SU-DHL-6 (cell line): ENCODE measurements around the gene CENPC.

Experiments
- H2AFZ ChIP-seq: fragments of 200-600 bp; sonication (generic); 2 replicates; pipeline ENCODE4 v1.6.1; 2014; ENCODE audit warnings: low read depth, mild to moderate bottlenecking, moderate library complexity, mixed read lengths, antibody characterized with exemption, low read length; ENCODE audit not compliant: severe bottlenecking
- H3F3A ChIP-seq: fragments of 200-600 bp; shearing (Covaris generic); 2 replicates; pipeline ENCODE4 v1.6.0; 2016; ENCODE audit warnings: antibody characterized with exemption, mild to moderate bottlenecking; ENCODE audit not compliant: insufficient read depth
- H3K27ac ChIP-seq: fragments of 200-600 bp; sonication (generic); 2 replicates; pipeline ENCODE4 v1.5.1; 2016; ENCODE audit warnings: low read depth, mild to moderate bottlenecking, low read length, moderate library complexity, mixed read lengths
- H3K27me3 ChIP-seq: fragments of 200-600 bp; sonication (generic), shearing (Covaris generic); 2 replicates; pipeline ENCODE4 v1.6.0; 2014; ENCODE audit warnings: mild to moderate bottlenecking, low read length
- H3K36me3 ChIP-seq: fragments of 200-600 bp; sonication (generic); 2 replicates; pipeline ENCODE4 v1.6.1; 2014; ENCODE audit warnings: mild to moderate bottlenecking, low read length, mixed read lengths
- H3K4me2 ChIP-seq: fragments of 300-600, 200-600 bp; shearing (Covaris generic), sonication (generic); 2 replicates; pipeline ENCODE4 v1.6.0; 2014; ENCODE audit warnings: low read length, low read depth, mild to moderate bottlenecking; ENCODE audit not compliant: poor library complexity, severe bottlenecking
- H3K4me3 ChIP-seq: fragments of 200-600 bp; sonication (generic); 2 replicates; pipeline ENCODE4 v1.5.1; 2014; ENCODE audit warnings: antibody characterized with exemption, low read length, mild to moderate bottlenecking, mixed read lengths; ENCODE audit not compliant: insufficient read depth, poor library complexity, severe bottlenecking
- H3K79me2 ChIP-seq: fragments of 200-600 bp; sonication (generic); 2 replicates; pipeline ENCODE4 v1.6.1; 2014; ENCODE audit warnings: mild to moderate bottlenecking, low read length, moderate library complexity; ENCODE audit not compliant: insufficient read depth
- H3K9ac ChIP-seq: fragments of 200-600 bp; sonication (generic); 2 replicates; pipeline ENCODE4 v1.7.0; 2014; ENCODE audit warnings: mild to moderate bottlenecking, low read length
- H3K9me2 ChIP-seq: fragments of 200-600 bp; sonication (generic); replicated peaks from 2 replicates; pipeline ENCODE4 v1.6.1; 2014; ENCODE audit warnings: low read length; ENCODE audit not compliant: insufficient read depth
- H3K9me3 ChIP-seq: fragments of 200-600 bp; sonication (generic); 2 replicates; pipeline ENCODE4 v1.6.1; 2014; ENCODE audit warnings: low read length, mixed read lengths; ENCODE audit not compliant: insufficient read depth
- H4K20me1 ChIP-seq: fragments of 200-600 bp; sonication (generic); 2 replicates; pipeline ENCODE4 v1.6.1; 2014; ENCODE audit warnings: low read depth, mild to moderate bottlenecking, antibody characterized with exemption, low read length, moderate library complexity, mixed read lengths
- CTCF ChIP-seq: fragments of 200-600 bp; sonication (generic); IDR thresholded peaks from one replicate; pipeline ENCODE4 v1.5.1; 2017; ENCODE audit warnings: antibody characterized with exemption, mild to moderate bottlenecking, low read length, moderate library complexity; ENCODE audit not compliant: insufficient read depth, poor library complexity, severe bottlenecking
- EZH2phosphoT487 ChIP-seq: fragments of 200-600 bp; sonication (generic), shearing (Covaris generic); conservative IDR thresholded peaks from 2 replicates; pipeline ENCODE4 v1.6.1; 2018; ENCODE audit warnings: mild to moderate bottlenecking, antibody characterized with exemption, low read length, moderate library complexity, mixed read lengths

Gene CENPC

GRCh38 chr4:67470871-67471270 is 74.4 kb downstream of the CENPC start:
- H2AFZ ChIP-seq: no peak overlapping the region
- no peak overlapping the region for H3K9ac ChIP-seq
- H3K9me2 ChIP-seq: no peaks in the 10 kb centered on the region
- no peak overlapping the region for H3K4me2 ChIP-seq
- no peaks in the 10 kb centered on the region for H3K9me3 ChIP-seq
- no peaks in the 10 kb centered on the region for H3K79me2 ChIP-seq
- no peaks in the 10 kb centered on the region for H4K20me1 ChIP-seq
- H3K4me3 ChIP-seq: no peak overlapping the region
- H3K27me3 ChIP-seq: no peaks in the 10 kb centered on the region
- no peak for TF ChIP-seq CTCF
- TF ChIP-seq EZH2phosphoT487: no peak
- H3F3A ChIP-seq: no peaks in the 10 kb centered on the region
- no peaks in the 10 kb centered on the region for H3K36me3 ChIP-seq
- H3K27ac ChIP-seq: no peak overlapping the region

GRCh38 chr4:67468830-67469229 is 76.5 kb downstream of the CENPC start:
- Histone ChIP-seq H3F3A (no peaks in the 10 kb centered on the region), H3K9ac (no peak overlapping the region), H3K9me3 (no peaks in the 10 kb centered on the region), H3K4me2 (no peak overlapping the region), H3K27ac (no peak overlapping the region), H3K4me3 (no peak overlapping the region), H3K27me3 (no peaks in the 10 kb centered on the region), H3K36me3 (no peaks in the 10 kb centered on the region), H3K9me2 (no peaks in the 10 kb centered on the region), H4K20me1 (no peaks in the 10 kb centered on the region), H3K79me2 (no peaks in the 10 kb centered on the region), H2AFZ (no peak overlapping the region)
- TF ChIP-seq CTCF (no peak), EZH2phosphoT487 (no peak)

- Histone ChIP-seq H4K20me1 (no peaks in the 10 kb centered on the region), H3K4me3 (no peak overlapping the region), H3K9me2 (no peaks in the 10 kb centered on the region), H3K9ac (no peak overlapping the region), H3K27me3 (no peaks in the 10 kb centered on the region), H3F3A (no peaks in the 10 kb centered on the region), H3K79me2 (no peaks in the 10 kb centered on the region), H3K36me3 (no peaks in the 10 kb centered on the region), H3K9me3 (no peaks in the 10 kb centered on the region), H3K27ac (no peak overlapping the region), H3K4me2 (no peak overlapping the region), H2AFZ (no peak overlapping the region)
- TF ChIP-seq EZH2phosphoT487 (no peak), CTCF (no peak)
Observed at GRCh38 chr4:67466751-67467150, 78.6 kb downstream of the CENPC start.

- Histone ChIP-seq H3K36me3 (no peaks in the 10 kb centered on the region), H2AFZ (no peak overlapping the region), H3K9ac (no peak overlapping the region), H3K4me2 (no peak overlapping the region), H3K4me3 (no peak overlapping the region), H3K27me3 (no peaks in the 10 kb centered on the region), H3K9me2 (no peaks in the 10 kb centered on the region), H3K79me2 (no peaks in the 10 kb centered on the region), H3F3A (no peaks in the 10 kb centered on the region), H3K9me3 (no peaks in the 10 kb centered on the region), H4K20me1 (no peaks in the 10 kb centered on the region), H3K27ac (no peak overlapping the region)
- no peak for TF ChIP-seq EZH2phosphoT487
- no peak for TF ChIP-seq CTCF
Observed at GRCh38 chr4:67465763-67466052, 79.6 kb downstream of the CENPC start.
